A673 (cell line): Measurements from ENCODE around the gene MELTF. TPM values are rescaled to one million over a fixed set of nuclear protein-coding genes. Genes with fewer than 3 reads are reported as not detected.

ENCODE experiments used
- BruUV-seq: library from RNA; stranded (reverse); fragments of 400-500 nt; replicated peaks from 2 replicates; lab custom pipeline; 2021; lab: Mats Ljungman, UMichigan
- CTCF ChIA-PET: fragments of 300-600 bp; sonication (Branson Sonifier 250); formaldehyde crosslinking; loops from one replicate; lab custom pipeline; 2022; ENCODE audit warnings: antibody characterized with exemption; lab: Charles Lee
- POLR2A ChIA-PET: fragments of 300-600 bp; sonication (Branson Sonifier 250); formaldehyde crosslinking; loops from one replicate; lab custom pipeline; 2022; ENCODE audit warnings: antibody characterized with exemption; ENCODE audit not compliant: low non-redundant PET; lab: Charles Lee
- DNase-seq: peaks from one replicate; pipeline ENCODE4 v3.0.0-alpha.2; 2015; ENCODE audit warnings: low spot score
- H3K27ac ChIP-seq: fragments of 200-600 bp; sonication (generic); 2 replicates; pipeline ENCODE4 v1.5.1; 2016; ENCODE audit warnings: mixed run types, low read depth, mild to moderate bottlenecking, mixed read lengths, antibody characterized with exemption, low read length; ENCODE audit not compliant: poor library complexity, severe bottlenecking
- H3K27me3 ChIP-seq: fragments of 200-600 bp; sonication (generic); replicated peaks from 2 replicates; pipeline ENCODE4 v1.6.1; 2017; ENCODE audit warnings: mixed run types, low read depth, mild to moderate bottlenecking, mixed read lengths, antibody characterized with exemption, low read length; ENCODE audit not compliant: insufficient read depth, poor library complexity
- H3K36me3 ChIP-seq: fragments of 200-600 bp; sonication (generic); 2 replicates; pipeline ENCODE4 v1.6.1; 2016; ENCODE audit warnings: mixed run types, mild to moderate bottlenecking, mixed read lengths, antibody characterized with exemption, low read length; ENCODE audit not compliant: insufficient read depth, poor library complexity, severe bottlenecking
- H3K4me1 ChIP-seq: fragments of 200-600 bp; sonication (generic); 2 replicates; pipeline ENCODE4 v1.6.1; 2017; ENCODE audit warnings: mixed run types, mild to moderate bottlenecking, mixed read lengths, antibody characterized with exemption, low read length; ENCODE audit not compliant: insufficient read depth, poor library complexity, severe bottlenecking
- H3K4me3 ChIP-seq: fragments of 200-600 bp; sonication (generic); 2 replicates; pipeline ENCODE4 v1.5.1; 2016; ENCODE audit warnings: low read depth, mixed run types, mild to moderate bottlenecking, mixed read lengths, low read length; ENCODE audit not compliant: poor library complexity, severe bottlenecking
- H3K9me3 ChIP-seq: fragments of 200-600 bp; sonication (generic); 2 replicates; pipeline ENCODE4 v1.6.1; 2016; ENCODE audit warnings: mixed run types, low read depth, mild to moderate bottlenecking, mixed read lengths, antibody characterized with exemption, low read length; ENCODE audit not compliant: poor library complexity, severe bottlenecking
- CTCF ChIP-seq: fragments of 300-800, 200-600 bp; sonication (generic); conservative IDR thresholded peaks from 2 replicates; pipeline ENCODE4 v1.5.1; 2017; ENCODE audit warnings: low read depth, mild to moderate bottlenecking, antibody characterized with exemption, low read length, moderate library complexity, mixed read lengths
- EZH2 ChIP-seq: fragments of 200-600 bp; sonication (generic); IDR thresholded peaks from 2 replicates; pipeline ENCODE4 v1.6.1; 2017; ENCODE audit warnings: borderline replicate concordance, low read depth, mild to moderate bottlenecking, mixed read lengths, antibody characterized with exemption, low read length; ENCODE audit not compliant: poor library complexity, severe bottlenecking
- intact Hi-C: fragments of 100-400 bp; cut with micrococcal nuclease; formaldehyde crosslinking; loops from one replicate; pipeline ENCODE4 v1.10.0; 2022; ENCODE audit not compliant: unreplicated experiment
- total RNA-seq: library from RNA; stranded (reverse); gene quantifications from 2 replicates; pipeline ENCODE4 v1.2.3, GENCODE V29; 2021

MELTF gene
- total RNA-seq, 1 experiment from 2014 or later: 2.6 TPM

- Histone ChIP-seq H3K27ac (no peak overlapping the region), H3K27me3 (no peaks in the 10 kb centered on the region), H3K4me1 (no peaks in the 10 kb centered on the region), H3K36me3 (no peaks in the 10 kb centered on the region), H3K9me3 (no peaks in the 10 kb centered on the region), H3K4me3 (no peak overlapping the region)
- POLR2A ChIA-PET: no interaction called here
- no TSS peak for BruUV-seq
- intact Hi-C loops: loop anchor here (10.0 kb wide), 1 partner anchor 429 kb away; no protein-coding TSS in a partner anchor
- no peak for DNase-seq
- CTCF ChIA-PET: no interaction called here
- TF ChIP-seq CTCF: no peak
- TF ChIP-seq EZH2: no peak
These were observed 66.0 kb downstream of the MELTF start for GRCh38 chr3:196963631-196963953.

- H3K4me3 ChIP-seq: no peak overlapping the region
- H3K4me1 ChIP-seq: no peaks in the 10 kb centered on the region
- ChIA-PET POLR2A (no interaction called here), CTCF (no interaction called here)
- BruUV-seq: no TSS peak
- no peak for DNase-seq
- no peaks in the 10 kb centered on the region for H3K27me3 ChIP-seq
- TF ChIP-seq CTCF (no peak), EZH2 (no peak)
- H3K9me3 ChIP-seq: no peaks in the 10 kb centered on the region
- H3K27ac ChIP-seq: no peak overlapping the region
- intact Hi-C loops: loop anchor here (10.0 kb wide), 1 partner anchor 428 kb away; no protein-coding TSS in a partner anchor
- H3K36me3 ChIP-seq: no peaks in the 10 kb centered on the region
These were observed 66.5 kb downstream of the MELTF start for GRCh38 chr3:196962930-196963630.

GRCh38 chr3:196962108-196962929, 67.3 kb downstream of the MELTF start:
- intact Hi-C loops: loop anchor here (10.0 kb wide), 1 partner anchor 428 kb away; no protein-coding TSS in a partner anchor
- H3K36me3 ChIP-seq: no peaks in the 10 kb centered on the region

More at GRCh38 chr3:196962108-196962929, 67.3 kb downstream of the MELTF start:
- H3K4me3 ChIP-seq: no peak overlapping the region
- no peak overlapping the region for H3K27ac ChIP-seq
- no peaks in the 10 kb centered on the region for H3K9me3 ChIP-seq
- POLR2A ChIA-PET: no interaction called here
- H3K4me1 ChIP-seq: no peaks in the 10 kb centered on the region
- TF ChIP-seq CTCF (no peak), EZH2 (no peak)
- DNase-seq: no peak
- BruUV-seq: no TSS peak
- CTCF ChIA-PET: no interaction called here
- no peaks in the 10 kb centered on the region for H3K27me3 ChIP-seq
